Measurements from ENCODE around the gene NLRP12.

The NLRP12 gene

GRCh38 chr19:53866865-53867224, 42.7 kb upstream of the NLRP12 start:
- no peak overlapping the region for H3K27ac ChIP-seq (ENCODE audit: low read depth, low read length)
- no peaks in the 10 kb centered on the region for H3F3A ChIP-seq (ENCODE audit: control insufficient read depth, insufficient read depth)
- no peaks in the 10 kb centered on the region for H4K20me1 ChIP-seq (ENCODE audit: control insufficient read depth, insufficient read depth, low read depth, low read length)
- H3K9me2 ChIP-seq (replicated peaks; ENCODE audit: control insufficient read depth, low read length): no peaks in the 10 kb centered on the region
- peaks cover 34% of the 10 kb centered on the region for H3K4me1 ChIP-seq (ENCODE audit: control insufficient read depth, low read length)
- no peaks in the 10 kb centered on the region for H3K36me3 ChIP-seq (ENCODE audit: control insufficient read depth, low read length)
- H3K9me3 ChIP-seq (ENCODE audit: control insufficient read depth, insufficient read depth, low read length): no peaks in the 10 kb centered on the region
- H3K4me2 ChIP-seq (ENCODE audit: low read length): peak overlapping the region; percentile 80
- no peaks in the 10 kb centered on the region for H3K79me2 ChIP-seq (ENCODE audit: control insufficient read depth, low read length)
- H3K27me3 ChIP-seq (ENCODE audit: control insufficient read depth, low read length): peaks cover 17% of the 10 kb centered on the region
- H3K4me3 ChIP-seq (ENCODE audit: low read length): peak overlapping the region; percentile 58
- no peak for TF ChIP-seq CTCF (IDR thresholded peaks at IDR 0.05; ENCODE audit: low read depth, low read length, poor library complexity, severe bottlenecking)
- TF ChIP-seq EZH2phosphoT487 (IDR thresholded peaks at IDR 0.05; ENCODE audit: borderline replicate concordance, low read length): no peak

- Histone ChIP-seq H3K9me2 (replicated peaks; ENCODE audit: control insufficient read depth, low read length) (no peaks in the 10 kb centered on the region), H4K20me1 (ENCODE audit: control insufficient read depth, insufficient read depth, low read depth, low read length) (no peaks in the 10 kb centered on the region), H3K4me2 (ENCODE audit: low read length) (peak overlapping the region; percentile 3; the same call in 1 of the 2 replicates), H3K27ac (ENCODE audit: low read depth, low read length) (no peak overlapping the region), H3F3A (ENCODE audit: control insufficient read depth, insufficient read depth) (no peaks in the 10 kb centered on the region), H3K27me3 (ENCODE audit: control insufficient read depth, low read length) (peaks cover 17% of the 10 kb centered on the region), H3K9me3 (ENCODE audit: control insufficient read depth, insufficient read depth, low read length) (no peaks in the 10 kb centered on the region), H3K36me3 (ENCODE audit: control insufficient read depth, low read length) (no peaks in the 10 kb centered on the region), H3K79me2 (ENCODE audit: control insufficient read depth, low read length) (no peaks in the 10 kb centered on the region), H3K4me3 (ENCODE audit: low read length) (no peak overlapping the region), H3K4me1 (ENCODE audit: control insufficient read depth, low read length) (peaks cover 32% of the 10 kb centered on the region)
- no peak for TF ChIP-seq EZH2phosphoT487 (IDR thresholded peaks at IDR 0.05; ENCODE audit: borderline replicate concordance, low read length)
- TF ChIP-seq CTCF (IDR thresholded peaks at IDR 0.05; ENCODE audit: low read depth, low read length, poor library complexity, severe bottlenecking): no peak
Measured at GRCh38 chr19:53865918-53866864, 42.1 kb upstream of the NLRP12 start.

- Histone ChIP-seq H3K36me3 (ENCODE audit: control insufficient read depth, low read length) (no peaks in the 10 kb centered on the region), H3K27ac (ENCODE audit: low read depth, low read length) (no peak overlapping the region), H4K20me1 (ENCODE audit: control insufficient read depth, insufficient read depth, low read depth, low read length) (no peaks in the 10 kb centered on the region), H3K9me2 (replicated peaks; ENCODE audit: control insufficient read depth, low read length) (no peaks in the 10 kb centered on the region), H3K79me2 (ENCODE audit: control insufficient read depth, low read length) (no peaks in the 10 kb centered on the region), H3K27me3 (ENCODE audit: control insufficient read depth, low read length) (peaks cover 17% of the 10 kb centered on the region), H3K9me3 (ENCODE audit: control insufficient read depth, insufficient read depth, low read length) (no peaks in the 10 kb centered on the region), H3K4me1 (ENCODE audit: control insufficient read depth, low read length) (peaks cover 31% of the 10 kb centered on the region), H3K4me3 (ENCODE audit: low read length) (no peak overlapping the region), H3K4me2 (ENCODE audit: low read length) (no peak overlapping the region), H3F3A (ENCODE audit: control insufficient read depth, insufficient read depth) (no peaks in the 10 kb centered on the region)
- no peak for TF ChIP-seq EZH2phosphoT487 (IDR thresholded peaks at IDR 0.05; ENCODE audit: borderline replicate concordance, low read length)
- TF ChIP-seq CTCF (IDR thresholded peaks at IDR 0.05; ENCODE audit: low read depth, low read length, poor library complexity, severe bottlenecking): no peak
Measured at GRCh38 chr19:53865523-53865917, 41.4 kb upstream of the NLRP12 start.

Data from DOHH2 (cell line).